Measurements from ENCODE around the gene CBX4. TPM values are rescaled to one million over a fixed set of nuclear protein-coding genes. Genes with fewer than 3 reads are reported as not detected.

CBX4 gene
- total and polyA plus RNA-seq, 2 of the 13 experiments (the other 11 are each of a cell fraction or from before 2014, with no cell fraction given), result 25.8 to 50.8 TPM

DNA sequence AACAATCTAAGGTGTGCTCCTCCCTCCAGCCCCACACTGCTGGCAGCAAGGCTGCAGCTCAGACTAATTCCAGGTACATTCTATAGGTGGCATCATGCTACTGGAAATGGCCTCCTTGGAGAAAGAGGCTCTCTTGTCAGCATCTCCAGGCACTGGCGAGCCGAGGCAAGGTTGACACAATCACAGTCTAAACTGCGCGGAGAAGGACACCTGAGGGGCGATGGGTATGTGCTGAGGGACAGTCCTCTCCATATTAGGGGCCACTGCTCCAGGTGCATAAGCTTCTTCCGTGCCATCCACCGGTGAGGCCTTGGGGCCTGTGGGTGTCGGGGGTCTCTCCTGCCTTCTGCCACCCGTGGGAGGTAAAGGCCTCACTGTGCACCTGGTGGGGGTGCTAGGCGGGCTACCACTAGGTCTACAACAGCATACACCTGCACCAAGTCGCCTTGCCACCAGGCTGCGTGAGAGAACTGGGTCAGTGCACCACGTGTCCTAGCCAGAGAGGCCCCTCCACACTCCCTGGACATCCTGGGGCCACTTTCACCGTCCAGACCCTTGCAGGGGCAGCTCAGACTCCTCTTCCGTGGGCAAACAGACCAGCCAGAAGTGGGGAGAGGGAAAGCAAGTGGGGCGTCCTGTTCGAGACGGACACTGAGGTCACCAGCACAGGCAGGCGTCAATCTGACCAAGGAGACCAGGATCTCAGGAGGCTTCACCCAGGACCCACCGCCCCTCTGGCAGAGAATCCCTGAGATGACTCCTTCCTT lies 30.3 kb downstream of the CBX4 start:
- 15% methylated on average over 15 of the region's 20 CpGs for WGBS (ENCODE audit: low lambda C conversion rate)
- Histone ChIP-seq H3K27me3 (ENCODE audit: control insufficient read depth in 1 of 2, insufficient read depth in 2 of 2, low read length in 2 of 2) (peaks cover 35 to 82% of the 10 kb centered on the region in 2 experiments), H3K79me2 (ENCODE audit: insufficient read depth, low read length) (no peaks in the 10 kb centered on the region), H2AFZ (ENCODE audit: low read length) (no peak overlapping the region), H3K9me3 (ENCODE audit: low read length) (no peaks in the 10 kb centered on the region), H3K4me1 (ENCODE audit: insufficient read depth, low read length) (peaks cover 60% of the 10 kb centered on the region), H3K4me2 (ENCODE audit: low read depth, low read length) (peak overlapping the region; percentile 63), H3K9ac (ENCODE audit: insufficient read depth, low read depth, low read length) (0 out of 2 replicates have a peak overlapping the region, but pooled peaks have one; percentile 33), H3K36me3 (replicated peaks in 1 of 2; ENCODE audit: control insufficient read depth in 1 of 2, insufficient read depth in 2 of 2, low read length in 2 of 2) (no peaks in the 10 kb centered on the region), H3K4me3 (replicated peaks in 1 of 3; ENCODE audit: insufficient read depth in 1 of 3, low read depth in 2 of 3, low read length in 3 of 3) (peak overlapping the region in 1 of 3 experiments; percentile 47; a peak in 1 of 6 replicates), H3K27ac (ENCODE audit: extremely low read length, insufficient read depth, low read length) (no peak overlapping the region), H4K20me1 (ENCODE audit: insufficient read depth, low read length) (no peaks in the 10 kb centered on the region)
- FAIRE-seq (peak; percentile 93), ATAC-seq (peak; percentile 53), DNase-seq (ENCODE audit: low spot score) (peak; percentile 73)
- ChIA-PET CTCF (ENCODE audit: low intra/inter-chr PET ratio, low total read pairs) (interaction anchor here (1.1 to 1.7 kb wide), 4 partner anchors 26 to 162 kb away, joined by 3 to 7 read pairs (median 3); no protein-coding TSS in a partner anchor), POLR2A (interaction anchor here (0.8 to 16.5 kb wide), 10 partner anchors 9 to 185 kb away, joined by 3 to 274 read pairs (median 7); partner anchors contain the start of genes CBX4 and CBX8)
- in situ Hi-C loops (cut with HindIII; ENCODE audit: extremely low pct_ligation_motif_present, low pct_unique_long_range_greater_than_20kb), result loop anchor here (5.0 kb wide), 1 partner anchor 108 kb away; no protein-coding TSS in a partner anchor
- no TSS peak for BruUV-seq (replicated peaks)
- intact Hi-C loops (cut with micrococcal nuclease; ENCODE audit: unreplicated experiment), result no loop called here
- TF ChIP-seq ZNF232 (CRISPR knock-in tag; IDR thresholded peaks at IDR 0.05; ENCODE audit: borderline replicate concordance) (0 out of 2 replicates have a peak, but pooled peaks have one; percentile 40), ZBED4 (CRISPR knock-in tag; IDR thresholded peaks at IDR 0.05; ENCODE audit: borderline replicate concordance) (peak; percentile 38; the same call in 1 of the 2 replicates), NR2C2 (CRISPR knock-in tag; IDR thresholded peaks at IDR 0.05; ENCODE audit: borderline replicate concordance) (no peak), U2AF2 (IDR thresholded peaks at IDR 0.05; ENCODE audit: low read depth, low read length) (no peak), MIXL1 (CRISPR knock-in tag; IDR thresholded peaks at IDR 0.05) (peak; percentile 66; the same call in 1 of the 2 replicates), ZNF337 (CRISPR knock-in tag; IDR thresholded peaks at IDR 0.05; ENCODE audit: borderline replicate concordance, low read depth) (no peak), ZNF30 (CRISPR knock-in tag; IDR thresholded peaks at IDR 0.05) (no peak), ZNF431 (CRISPR knock-in tag; IDR thresholded peaks at IDR 0.05; ENCODE audit: borderline replicate concordance, low read depth) (no peak), ZNF274 (CRISPR knock-in tag; IDR thresholded peaks at IDR 0.05) (no peak; the same call in 1 of the 2 replicates), ZNF780A (CRISPR knock-in tag; IDR thresholded peaks at IDR 0.05) (no peak), ZNF713 (CRISPR knock-in tag; IDR thresholded peaks at IDR 0.05) (no peak), NR2F2 (IDR thresholded peaks at IDR 0.05; ENCODE audit: borderline replicate concordance, low read depth) (no peak), PHB2 (IDR thresholded peaks at IDR 0.05; ENCODE audit: partially characterized antibody) (no peak)
- TF ChIP-seq, protein P1, sequence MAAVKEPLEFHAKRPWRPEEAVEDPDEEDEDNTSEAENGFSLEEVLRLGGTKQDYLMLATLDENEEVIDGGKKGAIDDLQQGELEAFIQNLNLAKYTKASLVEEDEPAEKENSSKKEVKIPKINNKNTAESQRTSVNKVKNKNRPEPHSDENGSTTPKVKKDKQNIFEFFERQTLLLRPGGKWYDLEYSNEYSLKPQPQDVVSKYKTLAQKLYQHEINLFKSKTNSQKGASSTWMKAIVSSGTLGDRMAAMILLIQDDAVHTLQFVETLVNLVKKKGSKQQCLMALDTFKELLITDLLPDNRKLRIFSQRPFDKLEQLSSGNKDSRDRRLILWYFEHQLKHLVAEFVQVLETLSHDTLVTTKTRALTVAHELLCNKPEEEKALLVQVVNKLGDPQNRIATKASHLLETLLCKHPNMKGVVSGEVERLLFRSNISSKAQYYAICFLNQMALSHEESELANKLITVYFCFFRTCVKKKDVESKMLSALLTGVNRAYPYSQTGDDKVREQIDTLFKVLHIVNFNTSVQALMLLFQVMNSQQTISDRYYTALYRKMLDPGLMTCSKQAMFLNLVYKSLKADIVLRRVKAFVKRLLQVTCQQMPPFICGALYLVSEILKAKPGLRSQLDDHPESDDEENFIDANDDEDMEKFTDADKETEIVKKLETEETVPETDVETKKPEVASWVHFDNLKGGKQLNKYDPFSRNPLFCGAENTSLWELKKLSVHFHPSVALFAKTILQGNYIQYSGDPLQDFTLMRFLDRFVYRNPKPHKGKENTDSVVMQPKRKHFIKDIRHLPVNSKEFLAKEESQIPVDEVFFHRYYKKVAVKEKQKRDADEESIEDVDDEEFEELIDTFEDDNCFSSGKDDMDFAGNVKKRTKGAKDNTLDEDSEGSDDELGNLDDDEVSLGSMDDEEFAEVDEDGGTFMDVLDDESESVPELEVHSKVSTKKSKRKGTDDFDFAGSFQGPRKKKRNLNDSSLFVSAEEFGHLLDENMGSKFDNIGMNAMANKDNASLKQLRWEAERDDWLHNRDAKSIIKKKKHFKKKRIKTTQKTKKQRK (IDR thresholded peaks at IDR 0.05; ENCODE audit: low read length), result no peak
